Ovary (tissue), 9 donors: Measurements from ENCODE around the gene PTPRN2. TPM values are rescaled to one million over a fixed set of nuclear protein-coding genes. Genes with fewer than 3 reads are reported as not detected.

Experiments
- DNase-seq, 5 donors: peaks; one replicate each; pipeline ENCODE4 v3.0.0-alpha.2; 2019 to 2020
- H3K27ac ChIP-seq, 2 donors: fragments of 200-600 bp; one replicate each; pipeline versions ENCODE4 v1.5.1 to v1.8.0; 2019 to 2022
- H3K27me3 ChIP-seq: fragments of 200-600 bp; one replicate; pipeline ENCODE4 v1.8.0; 2022
- H3K36me3 ChIP-seq: fragments of 200-600 bp; sonication (generic); one replicate; pipeline ENCODE4 v1.5.1; 2019
- H3K4me1 ChIP-seq: one replicate; pipeline ENCODE4 v1.8.1; 2013; ENCODE audit warnings: mild to moderate bottlenecking, moderate library complexity; ENCODE audit not compliant: insufficient read depth
- H3K4me3 ChIP-seq: fragments of 200-600 bp; sonication (generic); one replicate; pipeline ENCODE4 v1.5.1; 2017
- H3K9me3 ChIP-seq, 2 donors: fragments of 200-600 bp in 1 of 2; sonication (generic) in 1 of 2; one replicate each; pipeline versions ENCODE4 v1.5.1 to v1.8.1; 2013 to 2019; ENCODE audit warnings: mild to moderate bottlenecking in 1 of 2, moderate library complexity in 1 of 2
- EP300 ChIP-seq: sonication (generic); formaldehyde crosslinking; IDR thresholded peaks from one replicate; pipeline ENCODE4 v1.6.1; 2017; ENCODE audit warnings: antibody characterized with exemption
- POLR2A ChIP-seq: fragments of 450-650 bp; IDR thresholded peaks from one replicate; pipeline ENCODE4 v1.6.1; 2017; ENCODE audit warnings: antibody characterized with exemption, mild to moderate bottlenecking, moderate library complexity
- WGBS, 3 donors: extraction: QIAGEN DNeasy Blood & Tissue Kit in 1 of 3; methylation state at CpG; one replicate each; pipeline versions ENCODE4 v1.1.5 to v1.1.7; 2013 to 2017; 5-methylcytosine and 5-hydroxymethylcytosine counted together
- intact Hi-C, 4 donors: fragments of 100-400 bp; cut with DNase I; formaldehyde crosslinking; loops; one replicate each; pipeline versions ENCODE4 v1.11.0 to v1.15.1; 2022 to 2023
- polyA plus RNA-seq, 2 donors: library from polyadenylated mRNA; stranded (reverse); fragments of 200-250 nt in 1 of 2; fragments of 350-450 nt in 1 of 2; fragmentation: Illumina TruSeq in 1 of 2; extraction: RNeasy Lipid Tissue Mini Kit (QIAGEN cat#74804) in 1 of 2; gene quantifications; one replicate each; pipeline ENCODE4 v1.2.3, GENCODE V29; 2013 to 2014
- total RNA-seq, 7 donors: library from RNA; depleted of rRNA in 2 of 7; stranded (reverse); fragments of >200 nt in 2 of 7; fragmentation: NEBNext Ultra II Directional in 3 of 7; extraction: Animal tissue kit (Norgen Biotek cat#: 25700) in 3 of 7; gene quantifications; one replicate each; pipeline versions ENCODE4 v1.1.0 to v1.2.4, GENCODE V29; 2016 to 2023
- TF ChIP-seq, protein P1 (sequence below), 3 donors: fragments of 450-650 bp in 2 of 3; fragments of 200-600 bp in 1 of 3; IDR thresholded peaks; one replicate each; pipeline versions ENCODE4 v1.5.1 to v1.8.0; 2016 to 2022; ENCODE audit warnings: antibody characterized with exemption in 3 of 3, mild to moderate bottlenecking in 1 of 3
- donor health status: DM: no; HTN: no; CAD: no; lungs with moderate emphysema.
- donor health status: DM: no; HTN: no; CAD: no.
- donor health status: Bipolar disorder and iron deficiency.
- donor health status: DM: yes; HTN: yes; CAD: no.
- donor health status: DM: no; HTN: no; CAD: no.
- donor health status: DM: yes; HTN: yes; CAD: no.

PTPRN2 gene
- total and polyA plus RNA-seq, 9 donors: 3.5 to 11.1 (median 5.9) TPM

- TF ChIP-seq, protein P1, sequence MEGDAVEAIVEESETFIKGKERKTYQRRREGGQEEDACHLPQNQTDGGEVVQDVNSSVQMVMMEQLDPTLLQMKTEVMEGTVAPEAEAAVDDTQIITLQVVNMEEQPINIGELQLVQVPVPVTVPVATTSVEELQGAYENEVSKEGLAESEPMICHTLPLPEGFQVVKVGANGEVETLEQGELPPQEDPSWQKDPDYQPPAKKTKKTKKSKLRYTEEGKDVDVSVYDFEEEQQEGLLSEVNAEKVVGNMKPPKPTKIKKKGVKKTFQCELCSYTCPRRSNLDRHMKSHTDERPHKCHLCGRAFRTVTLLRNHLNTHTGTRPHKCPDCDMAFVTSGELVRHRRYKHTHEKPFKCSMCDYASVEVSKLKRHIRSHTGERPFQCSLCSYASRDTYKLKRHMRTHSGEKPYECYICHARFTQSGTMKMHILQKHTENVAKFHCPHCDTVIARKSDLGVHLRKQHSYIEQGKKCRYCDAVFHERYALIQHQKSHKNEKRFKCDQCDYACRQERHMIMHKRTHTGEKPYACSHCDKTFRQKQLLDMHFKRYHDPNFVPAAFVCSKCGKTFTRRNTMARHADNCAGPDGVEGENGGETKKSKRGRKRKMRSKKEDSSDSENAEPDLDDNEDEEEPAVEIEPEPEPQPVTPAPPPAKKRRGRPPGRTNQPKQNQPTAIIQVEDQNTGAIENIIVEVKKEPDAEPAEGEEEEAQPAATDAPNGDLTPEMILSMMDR (IDR thresholded peaks at IDR 0.05): no peak
- TF ChIP-seq EP300 (no peak), POLR2A (no peak)
Measured at GRCh38 chr7:157947504-157947903, 640.1 kb downstream of the PTPRN2 start.

DNA sequence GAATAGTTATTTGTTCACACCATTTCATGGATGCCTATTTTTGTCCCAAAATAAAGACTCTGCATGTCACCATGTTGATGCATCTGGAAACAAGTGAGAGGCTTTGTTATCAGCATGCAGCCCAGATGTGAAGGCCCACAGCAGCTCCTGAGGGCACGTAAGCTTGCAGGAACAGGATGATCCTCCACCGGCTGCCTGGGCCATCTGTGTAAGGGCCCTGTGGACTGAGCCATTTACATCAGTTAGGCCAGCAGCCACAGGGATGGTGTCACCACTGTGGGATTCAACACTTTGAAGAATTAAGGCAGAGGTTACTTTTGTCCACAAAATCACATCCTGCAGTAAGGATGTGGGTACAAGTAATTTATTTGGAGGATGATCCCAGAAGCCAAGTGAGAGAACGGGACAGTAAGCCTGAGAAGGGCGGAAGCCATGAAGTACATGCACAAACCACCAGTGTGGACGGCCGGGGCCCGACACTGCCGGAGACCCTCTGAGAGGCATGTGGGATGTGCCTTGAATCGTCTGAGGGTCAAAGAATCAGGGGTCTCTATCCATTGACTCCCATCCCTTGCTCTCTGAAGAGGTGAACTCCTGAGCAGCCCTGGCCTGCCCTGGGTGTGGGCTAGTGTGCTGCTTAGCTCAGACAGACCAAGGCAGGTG, 641.1 kb downstream of the PTPRN2 start:
- intact Hi-C loops: no loop called here
- H3K4me1 ChIP-seq: no peaks in the 10 kb centered on the region
- TF ChIP-seq EP300: no peak
- TF ChIP-seq, protein P1 (IDR thresholded peaks at IDR 0.05): no peak
- TF ChIP-seq POLR2A: no peak

More at GRCh38 chr7:157947504-157947903, 640.1 kb downstream of the PTPRN2 start:
- Histone ChIP-seq H3K27ac (no peak overlapping the region), H3K4me1 (no peaks in the 10 kb centered on the region), H3K9me3 (no peaks in the 10 kb centered on the region), H3K27me3 (no peaks in the 10 kb centered on the region), H3K4me3 (no peak overlapping the region), H3K36me3 (no peaks in the 10 kb centered on the region)
- no peak for DNase-seq
- intact Hi-C loops: no loop called here
- 84 to 97% (median 92%) methylated on average over 3 of the region's 3 CpGs for WGBS, 3 donors

DNA sequence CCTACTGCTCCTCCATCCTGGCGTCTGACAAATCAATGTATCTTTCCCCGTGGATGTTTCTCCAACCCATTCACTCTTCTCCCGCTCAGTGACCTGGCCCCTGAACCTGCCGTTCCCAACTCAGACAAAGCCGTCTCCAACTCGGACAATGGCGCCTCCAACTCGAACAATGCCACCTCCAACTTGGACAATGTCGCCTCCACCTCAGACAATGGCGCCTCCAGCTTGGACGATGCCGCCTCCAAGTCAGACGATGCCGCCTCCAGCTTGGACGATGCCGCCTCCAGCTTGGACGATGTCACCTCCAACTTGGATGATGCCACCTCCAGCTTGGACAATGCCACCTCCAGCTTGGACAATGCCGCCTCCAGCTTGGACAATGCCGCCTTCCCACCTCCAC, 642.2 kb downstream of the PTPRN2 start:
- TF ChIP-seq EP300 (no peak), POLR2A (no peak)
- TF ChIP-seq, protein P1 (IDR thresholded peaks at IDR 0.05): no peak
- 90 to 93% (median 92%) methylated on average over 19 of the region's 19 CpGs for WGBS, 3 donors
- H3K9me3 ChIP-seq: no peaks in the 10 kb centered on the region
- no peaks in the 10 kb centered on the region for H3K36me3 ChIP-seq
- H3K27me3 ChIP-seq: no peaks in the 10 kb centered on the region
- no peaks in the 10 kb centered on the region for H3K4me1 ChIP-seq
- H3K27ac ChIP-seq: no peak overlapping the region
- intact Hi-C loops: no loop called here
- DNase-seq: no peak
- H3K4me3 ChIP-seq: no peak overlapping the region

More for the DNA sequence above, 641.1 kb downstream of the PTPRN2 start:
- Histone ChIP-seq H3K9me3 (no peaks in the 10 kb centered on the region), H3K27ac (no peak overlapping the region), H3K27me3 (no peaks in the 10 kb centered on the region), H3K4me3 (no peak overlapping the region), H3K36me3 (no peaks in the 10 kb centered on the region)
- DNase-seq: no peak
- 87 to 94% (median 89%) methylated on average over 9 of the region's 9 CpGs for WGBS, 3 donors

- Histone ChIP-seq H3K36me3 (no peaks in the 10 kb centered on the region), H3K27me3 (no peaks in the 10 kb centered on the region), H3K4me1 (no peaks in the 10 kb centered on the region), H3K27ac (no peak overlapping the region), H3K4me3 (no peak overlapping the region), H3K9me3 (no peaks in the 10 kb centered on the region)
- intact Hi-C loops: no loop called here
- WGBS, 3 donors: 88 to 94% (median 91%) methylated on average over 10 of the region's 10 CpGs
- TF ChIP-seq, protein P1 (IDR thresholded peaks at IDR 0.05): no peak
- no peak for TF ChIP-seq POLR2A
- DNase-seq: no peak
Measured at GRCh38 chr7:157944734-157945291, 642.8 kb downstream of the PTPRN2 start.
